Measurements from ENCODE around the gene DAZAP1.

- TF ChIP-seq, protein P1, sequence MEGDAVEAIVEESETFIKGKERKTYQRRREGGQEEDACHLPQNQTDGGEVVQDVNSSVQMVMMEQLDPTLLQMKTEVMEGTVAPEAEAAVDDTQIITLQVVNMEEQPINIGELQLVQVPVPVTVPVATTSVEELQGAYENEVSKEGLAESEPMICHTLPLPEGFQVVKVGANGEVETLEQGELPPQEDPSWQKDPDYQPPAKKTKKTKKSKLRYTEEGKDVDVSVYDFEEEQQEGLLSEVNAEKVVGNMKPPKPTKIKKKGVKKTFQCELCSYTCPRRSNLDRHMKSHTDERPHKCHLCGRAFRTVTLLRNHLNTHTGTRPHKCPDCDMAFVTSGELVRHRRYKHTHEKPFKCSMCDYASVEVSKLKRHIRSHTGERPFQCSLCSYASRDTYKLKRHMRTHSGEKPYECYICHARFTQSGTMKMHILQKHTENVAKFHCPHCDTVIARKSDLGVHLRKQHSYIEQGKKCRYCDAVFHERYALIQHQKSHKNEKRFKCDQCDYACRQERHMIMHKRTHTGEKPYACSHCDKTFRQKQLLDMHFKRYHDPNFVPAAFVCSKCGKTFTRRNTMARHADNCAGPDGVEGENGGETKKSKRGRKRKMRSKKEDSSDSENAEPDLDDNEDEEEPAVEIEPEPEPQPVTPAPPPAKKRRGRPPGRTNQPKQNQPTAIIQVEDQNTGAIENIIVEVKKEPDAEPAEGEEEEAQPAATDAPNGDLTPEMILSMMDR (IDR thresholded peaks at IDR 0.05): no peak
- TF ChIP-seq POLR2A (IDR thresholded peaks at IDR 0.05): no peak
Observed at GRCh38 chr19:1467490-1468273, 60.3 kb downstream of the DAZAP1 start.
